ENCODE data around the gene RNF222. TPM values are rescaled to one million over a fixed set of nuclear protein-coding genes. Genes with fewer than 3 reads are reported as not detected.
A peak's percentile ranks its signal among the peaks of the same experiment; 100 is the strongest.

RNF222 gene, protein sequence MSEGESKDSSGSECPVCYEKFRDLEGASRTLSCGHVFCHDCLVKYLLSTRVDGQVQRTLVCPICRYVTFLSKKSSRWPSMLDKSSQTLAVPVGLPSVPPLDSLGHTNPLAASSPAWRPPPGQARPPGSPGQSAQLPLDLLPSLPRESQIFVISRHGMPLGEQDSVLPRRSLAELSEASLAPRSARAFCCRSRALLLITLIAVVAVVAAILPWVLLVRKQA
- total RNA-seq (not detected), polyA plus RNA-seq (0.34 TPM)
- long read RNA-seq, donor 1, result 0 reads
- long read RNA-seq, donor 2, result 0 reads
- long read RNA-seq, donor 3, result 0 reads
- long read RNA-seq, donor 4, result 0 reads
- long read RNA-seq, donor 5, result 0 reads
- long read RNA-seq, donor 6, result 0 reads
- long read RNA-seq, donor 7, partial matches to known transcripts, result 0 of 1 reads
- long read RNA-seq, donor 7, other reads (novel, unspliced or antisense), result 0 of 1 reads
- long read RNA-seq, donor 8, result 0 reads
- long read RNA-seq, donor 9, result 0 reads
- long read RNA-seq, donor 10, result 0 reads

DNA sequence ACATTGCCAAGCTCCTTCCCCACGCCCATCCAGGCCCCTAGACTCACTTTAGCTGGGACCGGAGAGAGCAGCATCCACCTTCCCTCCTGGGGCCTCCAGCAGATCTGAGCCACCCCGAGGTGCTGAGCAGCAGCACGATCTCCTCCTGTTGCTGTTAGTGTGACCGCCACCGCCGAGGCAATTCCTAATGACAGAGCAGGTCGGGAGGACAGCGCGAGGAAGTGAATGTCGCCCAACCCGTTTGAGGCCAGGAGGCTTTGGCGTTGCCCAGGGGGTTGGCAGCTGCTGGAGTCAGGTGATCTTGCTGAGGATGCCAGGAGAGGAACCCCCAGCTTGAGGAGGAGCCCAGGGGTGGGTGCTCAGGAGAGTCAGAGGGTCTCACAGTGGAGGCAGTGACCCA, at the start of gene RNF222:
Gene RNF222, minus strand, starts transcription at position 192 of the 400 bp plus-strand sequence. CDS start 4,366 bp downstream, outside the sequence.
- no peak for DNase-seq (ENCODE audit: low read depth in 6 of 9, low spot score in 9 of 9)
- peaks cover 0 to 15% of the 10 kb centered on the region in 2 donors for H3K27me3 ChIP-seq (ENCODE audit: control insufficient read depth in 2 of 2, insufficient read depth in 1 of 2, low read length in 1 of 2)
- H3K36me3 ChIP-seq (ENCODE audit: control insufficient read depth in 2 of 2, insufficient read depth in 2 of 2, low read length in 1 of 2), result no peaks in the 10 kb centered on the region
- H3K4me1 ChIP-seq (ENCODE audit: control insufficient read depth in 2 of 2, insufficient read depth in 2 of 2, low read length in 2 of 2), result peaks cover 2 to 7% of the 10 kb centered on the region in 2 donors
- no peak within 1 kb of the TSS for H3K27ac ChIP-seq (ENCODE audit: low read depth in 1 of 2, low read length in 1 of 2)
- no peaks in the 10 kb centered on the region for H3K9me3 ChIP-seq (ENCODE audit: control insufficient read depth in 2 of 2, insufficient read depth in 1 of 2, low read length in 1 of 2)
- 67% methylated on average over 13 of the region's 13 CpGs for WGBS
- no peak within 1 kb of the TSS for H3K4me3 ChIP-seq (ENCODE audit: low read length in 2 of 2)

DNA sequence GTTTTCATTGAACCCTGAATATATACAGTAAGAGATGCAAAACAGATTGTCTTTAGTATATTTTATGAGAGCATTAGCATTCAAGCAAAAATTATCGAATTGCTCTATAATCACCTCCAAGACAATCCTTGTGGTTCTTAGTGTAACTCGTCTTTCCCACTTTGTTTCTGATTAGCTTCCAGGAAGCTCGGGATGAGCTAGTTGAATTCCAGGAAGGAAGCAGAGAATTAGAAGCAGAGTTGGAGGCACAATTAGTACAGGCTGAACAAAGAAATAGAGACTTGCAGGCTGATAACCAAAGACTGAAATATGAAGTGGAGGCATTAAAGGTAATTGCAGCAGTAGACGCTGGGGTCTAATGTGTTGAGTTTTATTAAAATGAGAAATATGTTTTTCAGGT, 47.9 kb upstream of the RNF222 start:
- Histone ChIP-seq H3K4me3 (ENCODE audit: low read length in 2 of 2) (no peak overlapping the region), H3K9me3 (ENCODE audit: control insufficient read depth in 2 of 2, insufficient read depth in 1 of 2, low read length in 1 of 2) (no peaks in the 10 kb centered on the region), H3K27ac (ENCODE audit: low read depth in 1 of 2, low read length in 1 of 2) (no peak overlapping the region), H3K36me3 (ENCODE audit: control insufficient read depth in 2 of 2, insufficient read depth in 2 of 2, low read length in 1 of 2) (peaks cover 29 to 55% of the 10 kb centered on the region in 2 donors), H3K27me3 (ENCODE audit: control insufficient read depth in 2 of 2, insufficient read depth in 1 of 2, low read length in 1 of 2) (no peaks in the 10 kb centered on the region), H3K4me1 (ENCODE audit: control insufficient read depth in 2 of 2, insufficient read depth in 2 of 2, low read length in 2 of 2) (no peaks in the 10 kb centered on the region)
- 96% methylated on average over 4 of the region's 4 CpGs for WGBS
- no peak for DNase-seq (ENCODE audit: low read depth in 6 of 9, low spot score in 9 of 9)

DNA sequence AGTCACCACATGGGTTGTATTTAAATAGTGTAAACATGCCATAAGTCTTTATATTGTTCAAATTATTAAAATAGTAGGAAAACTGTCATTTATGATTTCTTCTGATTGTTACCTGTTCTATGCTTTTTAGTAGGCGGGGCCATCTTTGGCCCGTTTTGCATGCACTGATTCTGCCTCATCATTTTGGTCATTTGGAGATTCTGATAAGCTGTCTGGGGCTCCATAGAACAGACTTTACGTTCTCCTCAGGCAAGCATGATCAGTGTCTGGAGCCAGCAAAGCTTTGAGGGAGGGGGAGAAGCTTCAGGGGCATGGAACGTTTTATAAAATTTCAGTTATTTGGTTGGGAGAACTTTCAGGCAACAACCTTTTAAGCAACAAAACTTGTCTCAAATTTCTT, 46.9 kb upstream of the RNF222 start:
- H3K27ac ChIP-seq (ENCODE audit: low read depth in 1 of 2, low read length in 1 of 2), result no peak overlapping the region
- no peaks in the 10 kb centered on the region for H3K4me1 ChIP-seq (ENCODE audit: control insufficient read depth in 2 of 2, insufficient read depth in 2 of 2, low read length in 2 of 2)
- 97% methylated on average over 4 of the region's 4 CpGs for WGBS
- no peaks in the 10 kb centered on the region for H3K9me3 ChIP-seq (ENCODE audit: control insufficient read depth in 2 of 2, insufficient read depth in 1 of 2, low read length in 1 of 2)
- peaks cover 29 to 50% of the 10 kb centered on the region in 2 donors for H3K36me3 ChIP-seq (ENCODE audit: control insufficient read depth in 2 of 2, insufficient read depth in 2 of 2, low read length in 1 of 2)
- no peak for DNase-seq (ENCODE audit: low read depth in 6 of 9, low spot score in 9 of 9)
- no peaks in the 10 kb centered on the region for H3K27me3 ChIP-seq (ENCODE audit: control insufficient read depth in 2 of 2, insufficient read depth in 1 of 2, low read length in 1 of 2)
- no peak overlapping the region for H3K4me3 ChIP-seq (ENCODE audit: low read length in 2 of 2)

DNA sequence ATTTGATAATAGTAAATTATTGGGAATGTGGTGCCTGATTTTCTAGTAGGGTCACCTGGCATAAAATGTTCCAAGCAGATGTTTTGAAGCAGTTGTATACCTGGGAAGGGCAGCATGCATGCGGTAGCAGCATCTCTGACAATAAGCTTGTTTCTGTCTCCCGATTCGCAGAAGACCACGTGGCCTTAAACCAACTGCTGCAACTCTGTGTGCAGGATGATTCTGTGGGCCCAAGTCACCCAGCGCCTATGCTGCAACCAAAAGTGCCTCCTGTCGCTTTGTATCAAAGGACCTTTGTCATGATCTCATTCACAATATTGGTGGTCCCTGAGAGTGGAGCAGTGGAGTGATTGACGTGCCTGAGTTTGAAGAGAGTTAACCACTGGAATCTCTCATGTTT, 46.1 kb upstream of the RNF222 start:
- Histone ChIP-seq H3K27ac (ENCODE audit: low read depth in 1 of 2, low read length in 1 of 2) (no peak overlapping the region), H3K9me3 (ENCODE audit: control insufficient read depth in 2 of 2, insufficient read depth in 1 of 2, low read length in 1 of 2) (no peaks in the 10 kb centered on the region), H3K4me1 (ENCODE audit: control insufficient read depth in 2 of 2, insufficient read depth in 2 of 2, low read length in 2 of 2) (no peaks in the 10 kb centered on the region), H3K36me3 (ENCODE audit: control insufficient read depth in 2 of 2, insufficient read depth in 2 of 2, low read length in 1 of 2) (peaks cover 24 to 44% of the 10 kb centered on the region in 2 donors), H3K27me3 (ENCODE audit: control insufficient read depth in 2 of 2, insufficient read depth in 1 of 2, low read length in 1 of 2) (no peaks in the 10 kb centered on the region), H3K4me3 (ENCODE audit: low read length in 2 of 2) (no peak overlapping the region)
- WGBS, result 97% methylated on average over 7 of the region's 7 CpGs
- DNase-seq (ENCODE audit: low read depth in 6 of 9, low spot score in 9 of 9), result no peak

DNA sequence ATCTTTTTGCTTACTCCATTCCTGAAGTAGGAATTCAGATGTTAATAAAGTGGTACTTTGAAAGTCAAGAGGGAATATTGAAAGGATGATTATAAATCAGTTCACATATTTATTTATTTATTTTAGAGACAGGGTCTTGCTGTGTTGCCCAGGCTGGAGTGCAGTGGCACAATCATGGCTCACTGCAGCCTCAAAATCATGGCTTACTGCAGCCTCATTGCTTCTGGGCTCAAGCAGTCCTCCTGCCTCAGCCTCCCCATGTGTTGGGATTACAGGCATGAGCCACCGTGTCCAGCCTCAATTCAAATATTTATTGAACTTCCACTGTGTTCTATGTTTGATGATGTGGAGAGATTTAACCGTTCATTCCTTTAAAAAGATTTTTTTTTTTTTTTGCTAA, 44.7 kb upstream of the RNF222 start:
- H3K36me3 ChIP-seq (ENCODE audit: control insufficient read depth in 2 of 2, insufficient read depth in 2 of 2, low read length in 1 of 2), result peaks cover 15 to 39% of the 10 kb centered on the region in 2 donors
- H3K9me3 ChIP-seq (ENCODE audit: control insufficient read depth in 2 of 2, insufficient read depth in 1 of 2, low read length in 1 of 2), result no peaks in the 10 kb centered on the region
- H3K4me3 ChIP-seq (ENCODE audit: low read length in 2 of 2), result no peak overlapping the region
- peaks cover 0 to 5% of the 10 kb centered on the region in 2 donors for H3K4me1 ChIP-seq (ENCODE audit: control insufficient read depth in 2 of 2, insufficient read depth in 2 of 2, low read length in 2 of 2)
- 98% methylated on average over 2 of the region's 2 CpGs for whole genome bisulfite sequencing
- no peaks in the 10 kb centered on the region for H3K27me3 ChIP-seq (ENCODE audit: control insufficient read depth in 2 of 2, insufficient read depth in 1 of 2, low read length in 1 of 2)
- no peak for DNase-seq (ENCODE audit: low read depth in 6 of 9, low spot score in 9 of 9)
- H3K27ac ChIP-seq (ENCODE audit: low read depth in 1 of 2, low read length in 1 of 2), result no peak overlapping the region

DNA sequence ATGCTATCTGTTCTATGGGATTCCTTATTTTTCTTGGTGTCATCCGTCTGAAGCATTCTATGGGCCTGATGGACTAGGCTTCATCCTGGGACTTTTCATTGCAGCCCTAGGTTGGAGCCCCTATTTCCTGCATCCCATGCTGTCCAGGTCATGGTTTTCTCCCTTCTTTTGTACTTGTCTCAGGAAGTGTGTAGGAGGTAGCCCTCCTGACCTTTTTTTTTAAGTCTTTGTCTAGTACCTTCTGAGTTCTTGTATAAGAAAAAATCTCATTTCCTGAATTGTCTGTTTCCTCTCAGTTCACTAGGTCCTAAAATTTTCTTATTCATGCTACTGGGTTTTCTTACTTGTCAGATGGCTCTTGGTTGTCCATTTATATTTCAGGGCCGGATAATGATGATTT, 44.1 kb upstream of the RNF222 start:
- no peaks in the 10 kb centered on the region for H3K27me3 ChIP-seq (ENCODE audit: control insufficient read depth in 2 of 2, insufficient read depth in 1 of 2, low read length in 1 of 2)
- H3K27ac ChIP-seq (ENCODE audit: low read depth in 1 of 2, low read length in 1 of 2), result peak overlapping the region in 1 of 2 donors; percentile 31
- no peaks in the 10 kb centered on the region for H3K9me3 ChIP-seq (ENCODE audit: control insufficient read depth in 2 of 2, insufficient read depth in 1 of 2, low read length in 1 of 2)
- peaks cover 4 to 8% of the 10 kb centered on the region in 2 donors for H3K4me1 ChIP-seq (ENCODE audit: control insufficient read depth in 2 of 2, insufficient read depth in 2 of 2, low read length in 2 of 2)
- 92% methylated on average over 2 of the region's 2 CpGs for WGBS
- H3K36me3 ChIP-seq (ENCODE audit: control insufficient read depth in 2 of 2, insufficient read depth in 2 of 2, low read length in 1 of 2), result peaks cover 10 to 35% of the 10 kb centered on the region in 2 donors
- no peak for DNase-seq (ENCODE audit: low read depth in 6 of 9, low spot score in 9 of 9)
- no peak overlapping the region for H3K4me3 ChIP-seq (ENCODE audit: low read length in 2 of 2)

DNA sequence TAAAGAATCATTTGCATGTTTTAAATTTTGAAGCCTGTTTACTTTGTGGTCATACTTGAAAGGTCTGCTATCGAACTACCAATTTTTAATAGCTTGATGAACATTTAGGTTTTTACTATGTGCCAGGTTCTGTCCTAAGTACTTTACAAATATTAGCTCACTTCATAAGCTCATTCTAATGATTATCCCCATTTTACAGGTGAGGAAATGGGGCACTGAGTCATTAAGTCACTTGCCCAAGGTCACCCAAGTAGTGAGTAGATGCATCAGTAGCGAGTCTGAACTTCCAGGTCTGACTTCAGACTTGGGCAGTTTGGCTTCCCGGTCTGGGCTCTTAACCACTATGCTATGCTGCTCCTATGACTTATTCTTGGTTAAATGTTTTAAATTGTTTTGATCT, 42.1 kb upstream of the RNF222 start:
- peaks cover 4 to 11% of the 10 kb centered on the region in 2 donors for H3K4me1 ChIP-seq (ENCODE audit: control insufficient read depth in 2 of 2, insufficient read depth in 2 of 2, low read length in 2 of 2)
- WGBS, result over 99% methylated on average over 3 of the region's 3 CpGs
- H3K36me3 ChIP-seq (ENCODE audit: control insufficient read depth in 2 of 2, insufficient read depth in 2 of 2, low read length in 1 of 2), result peaks cover 5 to 17% of the 10 kb centered on the region in 2 donors
- H3K27ac ChIP-seq (ENCODE audit: low read depth in 1 of 2, low read length in 1 of 2), result no peak overlapping the region
- no peaks in the 10 kb centered on the region for H3K27me3 ChIP-seq (ENCODE audit: control insufficient read depth in 2 of 2, insufficient read depth in 1 of 2, low read length in 1 of 2)
- H3K4me3 ChIP-seq (ENCODE audit: low read length in 2 of 2), result no peak overlapping the region
- H3K9me3 ChIP-seq (ENCODE audit: control insufficient read depth in 2 of 2, insufficient read depth in 1 of 2, low read length in 1 of 2), result no peaks in the 10 kb centered on the region
- no peak for DNase-seq (ENCODE audit: low read depth in 6 of 9, low spot score in 9 of 9)

DNA sequence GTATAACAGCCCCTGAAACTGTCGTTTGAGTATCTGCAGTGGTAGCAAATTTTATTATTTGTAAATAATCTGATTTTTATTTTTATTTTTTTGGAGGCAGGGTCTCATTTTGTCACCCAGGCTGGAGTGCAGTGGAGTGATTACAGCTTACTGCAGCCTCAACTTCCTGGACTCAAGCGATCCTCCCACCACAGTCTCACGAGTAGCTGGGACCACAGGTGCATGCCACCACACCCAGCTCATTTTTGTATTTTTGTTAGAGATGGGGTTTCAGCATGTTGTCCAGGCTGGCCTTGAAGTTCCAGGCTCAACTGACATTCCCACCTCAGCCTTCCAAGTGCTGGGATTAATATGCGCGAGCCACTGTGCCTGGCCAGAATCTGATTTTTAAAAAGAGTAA, 40.8 kb upstream of the RNF222 start:
- H3K27ac ChIP-seq (ENCODE audit: low read depth in 1 of 2, low read length in 1 of 2), result no peak overlapping the region
- H3K4me1 ChIP-seq (ENCODE audit: control insufficient read depth in 2 of 2, insufficient read depth in 2 of 2, low read length in 2 of 2), result peaks cover 4 to 11% of the 10 kb centered on the region in 2 donors
- no peak overlapping the region for H3K4me3 ChIP-seq (ENCODE audit: low read length in 2 of 2)
- peaks cover 0 to 6% of the 10 kb centered on the region in 2 donors for H3K36me3 ChIP-seq (ENCODE audit: control insufficient read depth in 2 of 2, insufficient read depth in 2 of 2, low read length in 1 of 2)
- 67% methylated on average over 5 of the region's 5 CpGs for WGBS
- DNase-seq (ENCODE audit: low read depth in 6 of 9, low spot score in 9 of 9), result peak in 1 of 9 donors; percentile 9
- H3K9me3 ChIP-seq (ENCODE audit: control insufficient read depth in 2 of 2, insufficient read depth in 1 of 2, low read length in 1 of 2), result no peaks in the 10 kb centered on the region
- H3K27me3 ChIP-seq (ENCODE audit: control insufficient read depth in 2 of 2, insufficient read depth in 1 of 2, low read length in 1 of 2), result no peaks in the 10 kb centered on the region

DNA sequence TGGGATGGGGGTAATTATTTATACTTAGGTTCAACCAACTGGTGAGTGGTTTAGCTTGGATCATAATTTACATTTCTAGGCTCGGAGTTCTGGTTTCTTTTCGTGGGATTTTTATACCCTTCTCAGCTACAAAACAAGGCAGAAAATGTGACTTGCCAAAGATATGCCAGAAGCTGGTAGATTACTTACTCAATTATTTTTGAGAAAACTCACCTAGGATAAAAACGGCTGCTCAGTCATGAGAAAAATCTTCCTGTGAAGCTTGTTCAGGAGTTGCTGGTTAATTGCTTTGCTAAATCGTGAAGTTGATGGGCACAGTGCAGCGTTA, 39.2 kb upstream of the RNF222 start:
- H3K9me3 ChIP-seq (ENCODE audit: control insufficient read depth in 2 of 2, insufficient read depth in 1 of 2, low read length in 1 of 2), result no peaks in the 10 kb centered on the region
- WGBS, result 21% methylated on average over 5 of the region's 5 CpGs
- H3K36me3 ChIP-seq (ENCODE audit: control insufficient read depth in 2 of 2, insufficient read depth in 2 of 2, low read length in 1 of 2), result peaks cover 0 to 5% of the 10 kb centered on the region in 2 donors
- peak overlapping the region; percentile 72 to 74 for H3K4me3 ChIP-seq (ENCODE audit: low read length in 2 of 2)
- H3K27ac ChIP-seq (ENCODE audit: low read depth in 1 of 2, low read length in 1 of 2), result peak overlapping the region in 1 of 2 donors; percentile 88
- no peaks in the 10 kb centered on the region for H3K27me3 ChIP-seq (ENCODE audit: control insufficient read depth in 2 of 2, insufficient read depth in 1 of 2, low read length in 1 of 2)
- H3K4me1 ChIP-seq (ENCODE audit: control insufficient read depth in 2 of 2, insufficient read depth in 2 of 2, low read length in 2 of 2), result peaks cover 4 to 11% of the 10 kb centered on the region in 2 donors
- DNase-seq (ENCODE audit: low read depth in 6 of 9, low spot score in 9 of 9), result no peak
